ENCODE results near the gene SLBP. TPM values are rescaled to one million over a fixed set of nuclear protein-coding genes. Genes with fewer than 3 reads are reported as not detected.
A peak's percentile ranks its signal among the peaks of the same experiment; 100 is the strongest.

SLBP gene
- total RNA-seq, 3 donors from 2014 or later: 21.9 to 31.7 (median 30.6) TPM

DNA sequence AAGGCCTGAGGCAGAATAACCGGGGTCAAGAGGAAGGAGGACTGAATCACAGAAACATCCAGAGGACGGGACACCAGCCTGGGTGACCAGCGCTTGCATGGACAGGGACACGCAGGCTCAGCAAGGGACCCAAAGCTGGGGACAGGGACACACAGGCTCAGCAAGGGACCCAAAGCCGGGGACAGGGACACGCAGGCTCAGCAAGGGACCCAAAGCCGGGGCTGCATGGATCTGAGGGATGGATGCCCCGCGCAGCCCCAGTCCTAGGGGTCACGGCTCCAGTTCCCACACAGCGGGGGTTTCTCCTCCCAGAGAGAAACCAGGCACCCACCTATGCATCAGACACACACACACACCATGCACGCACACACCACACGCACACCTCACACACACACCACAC, 60.5 kb downstream of the SLBP start:
- Histone ChIP-seq H3K36me3 (ENCODE audit: low read depth) (no peaks in the 10 kb centered on the region), H3K4me3 (no peak overlapping the region), H3K4me1 (ENCODE audit: low read depth) (no peaks in the 10 kb centered on the region), H3K9me3 (no peaks in the 10 kb centered on the region)
- DNase-seq (no peak), ATAC-seq (no peak)
- intact Hi-C loops (cut with DNase I, micrococcal nuclease): no loop called here
- TF ChIP-seq, protein P1, sequence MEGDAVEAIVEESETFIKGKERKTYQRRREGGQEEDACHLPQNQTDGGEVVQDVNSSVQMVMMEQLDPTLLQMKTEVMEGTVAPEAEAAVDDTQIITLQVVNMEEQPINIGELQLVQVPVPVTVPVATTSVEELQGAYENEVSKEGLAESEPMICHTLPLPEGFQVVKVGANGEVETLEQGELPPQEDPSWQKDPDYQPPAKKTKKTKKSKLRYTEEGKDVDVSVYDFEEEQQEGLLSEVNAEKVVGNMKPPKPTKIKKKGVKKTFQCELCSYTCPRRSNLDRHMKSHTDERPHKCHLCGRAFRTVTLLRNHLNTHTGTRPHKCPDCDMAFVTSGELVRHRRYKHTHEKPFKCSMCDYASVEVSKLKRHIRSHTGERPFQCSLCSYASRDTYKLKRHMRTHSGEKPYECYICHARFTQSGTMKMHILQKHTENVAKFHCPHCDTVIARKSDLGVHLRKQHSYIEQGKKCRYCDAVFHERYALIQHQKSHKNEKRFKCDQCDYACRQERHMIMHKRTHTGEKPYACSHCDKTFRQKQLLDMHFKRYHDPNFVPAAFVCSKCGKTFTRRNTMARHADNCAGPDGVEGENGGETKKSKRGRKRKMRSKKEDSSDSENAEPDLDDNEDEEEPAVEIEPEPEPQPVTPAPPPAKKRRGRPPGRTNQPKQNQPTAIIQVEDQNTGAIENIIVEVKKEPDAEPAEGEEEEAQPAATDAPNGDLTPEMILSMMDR (IDR thresholded peaks at IDR 0.05): no peak

DNA sequence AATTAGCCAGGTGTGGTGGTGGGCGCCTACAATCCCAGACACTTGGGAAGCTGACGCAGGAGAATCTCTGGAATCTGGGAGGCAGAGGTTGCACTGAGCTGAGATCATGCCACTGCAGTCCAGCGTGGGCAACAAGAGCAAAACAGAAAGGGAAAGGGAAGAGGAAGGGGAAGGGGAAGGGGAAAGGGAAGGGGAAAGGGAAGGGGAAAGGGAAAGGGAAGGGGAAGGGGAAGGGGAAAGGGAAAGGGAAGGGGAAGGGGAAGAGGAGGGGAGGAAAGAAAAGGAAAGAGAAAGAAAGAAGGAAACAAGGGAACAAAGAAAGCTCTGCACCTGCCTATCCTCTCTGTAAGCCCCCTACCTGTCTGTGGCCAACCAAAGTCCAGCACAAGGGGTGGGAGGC, 63.2 kb downstream of the SLBP start:
- DNase-seq: no peak
- intact Hi-C loops (cut with DNase I, micrococcal nuclease): no loop called here
- no peak for ATAC-seq
- Histone ChIP-seq H3K36me3 (ENCODE audit: low read depth) (no peaks in the 10 kb centered on the region), H3K9me3 (no peaks in the 10 kb centered on the region), H3K4me1 (ENCODE audit: low read depth) (no peaks in the 10 kb centered on the region), H3K4me3 (no peak overlapping the region)
- TF ChIP-seq, protein P1 (IDR thresholded peaks at IDR 0.05): no peak

DNA sequence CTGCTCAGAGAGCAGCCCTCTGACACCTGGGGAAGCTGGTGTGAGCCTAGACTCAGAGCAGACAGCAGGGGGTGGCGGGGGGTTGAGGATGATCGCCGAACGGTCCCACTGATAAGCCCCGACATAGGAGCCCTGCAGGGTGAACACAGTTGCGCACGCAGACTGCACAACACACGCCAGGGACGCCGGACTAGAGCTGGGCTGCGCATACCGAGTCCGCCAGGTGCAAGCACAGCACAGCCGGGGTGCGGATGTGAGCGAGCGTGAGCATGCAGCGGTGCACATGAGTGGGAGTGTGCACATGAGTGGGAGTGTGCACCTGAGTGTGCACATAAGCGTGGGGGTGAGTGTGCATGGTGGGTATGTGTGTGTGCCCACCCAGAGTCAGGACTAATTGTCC, 64.7 kb downstream of the SLBP start:
- TF ChIP-seq, protein P1 (IDR thresholded peaks at IDR 0.05): no peak
- DNase-seq (no peak), ATAC-seq (no peak)
- Histone ChIP-seq H3K9me3 (no peaks in the 10 kb centered on the region), H3K36me3 (ENCODE audit: low read depth) (no peaks in the 10 kb centered on the region), H3K4me3 (no peak overlapping the region), H3K4me1 (ENCODE audit: low read depth) (no peaks in the 10 kb centered on the region)
- intact Hi-C loops (cut with DNase I, micrococcal nuclease): no loop called here

DNA sequence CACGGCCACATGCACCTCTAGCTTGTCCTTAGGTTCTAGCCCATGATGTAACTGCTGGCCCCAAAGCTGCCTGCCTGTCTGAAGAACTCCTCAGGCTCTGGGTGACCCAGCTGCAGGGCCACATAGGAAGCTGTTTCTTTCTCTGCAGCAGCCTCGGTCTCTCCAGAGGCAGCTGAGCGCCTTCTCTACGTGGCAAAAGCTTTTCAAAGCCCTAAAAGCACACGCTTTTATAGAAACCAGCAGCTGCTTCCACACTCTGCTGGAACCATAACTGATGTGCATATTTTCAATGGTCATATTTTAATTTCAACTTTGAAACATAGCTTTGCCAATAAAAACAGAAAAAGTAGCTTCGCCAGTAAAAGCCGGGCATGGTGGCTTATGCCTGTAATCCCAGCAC, 65.4 kb downstream of the SLBP start:
- intact Hi-C loops (cut with DNase I, micrococcal nuclease): no loop called here
- Histone ChIP-seq H3K4me1 (ENCODE audit: low read depth) (no peaks in the 10 kb centered on the region), H3K36me3 (ENCODE audit: low read depth) (no peaks in the 10 kb centered on the region), H3K9me3 (no peaks in the 10 kb centered on the region), H3K4me3 (no peak overlapping the region)
- ATAC-seq: no peak
- no peak for DNase-seq
- TF ChIP-seq, protein P1 (IDR thresholded peaks at IDR 0.05): no peak

DNA sequence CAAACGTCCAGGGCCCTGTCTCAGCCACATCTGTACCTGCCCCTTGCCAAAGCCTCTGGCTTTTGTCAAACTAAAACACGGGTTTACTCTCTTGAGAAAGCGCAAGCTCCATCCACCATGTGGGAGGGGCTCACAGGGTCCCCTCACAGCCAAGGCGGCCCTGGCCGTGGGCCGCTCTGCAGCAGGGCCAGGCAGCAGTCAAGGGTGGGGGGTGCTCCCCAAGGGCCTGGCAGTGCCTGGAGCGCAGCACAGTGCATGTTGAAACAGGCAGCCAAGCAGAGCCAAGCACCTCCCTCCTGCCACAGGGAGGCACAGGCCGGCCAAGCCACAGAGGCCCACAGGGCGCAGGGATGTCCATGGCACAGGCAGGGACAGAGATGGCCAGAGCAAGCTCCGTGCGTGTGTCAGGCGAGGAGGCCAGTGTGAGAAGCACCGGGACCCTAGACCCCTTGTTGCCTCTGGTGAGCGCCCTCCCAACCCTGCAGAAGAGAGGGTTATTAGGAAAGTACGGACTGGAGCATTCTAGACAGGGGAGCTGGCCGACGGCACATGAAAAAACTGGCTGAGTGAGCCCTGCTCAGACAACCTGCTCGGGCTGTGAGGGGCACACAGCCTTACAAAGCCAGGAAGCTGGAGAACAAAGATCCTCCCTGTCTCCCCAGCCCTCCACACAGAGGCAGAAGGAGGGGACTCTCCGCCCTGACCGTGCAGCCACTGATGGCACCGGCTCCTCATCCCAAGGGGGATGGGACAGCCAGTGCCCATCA, 67.0 kb downstream of the SLBP start:
- DNase-seq: peak in 1 of 3 donors; percentile 44
- Histone ChIP-seq H3K36me3 (ENCODE audit: low read depth) (no peaks in the 10 kb centered on the region), H3K4me3 (no peak overlapping the region), H3K9me3 (no peaks in the 10 kb centered on the region), H3K4me1 (ENCODE audit: low read depth) (no peaks in the 10 kb centered on the region)
- TF ChIP-seq, protein P1 (IDR thresholded peaks at IDR 0.05): no peak
- intact Hi-C loops (cut with DNase I, micrococcal nuclease): no loop called here
- no peak for ATAC-seq
